Mesendoderm (in vitro differentiated cells): Measurements from ENCODE around the gene OR13C9.
A peak's percentile ranks its signal among the peaks of the same experiment; 100 is the strongest.
"Not testable (repeated sequence)": the region's sequence is repeated elsewhere in the genome, so short reads cannot be mapped to it uniquely, and the experiment has no call there.

Experiments used
- DNase-seq: peaks from one replicate; pipeline ENCODE4 v3.0.0; 2013
- H2AK5ac ChIP-seq: 2 replicates; pipeline ENCODE4 v1.6.1; 2013; ENCODE audit warnings: low read length, inconsistent platforms
- H2BK120ac ChIP-seq: 2 replicates; pipeline ENCODE4 v1.6.1; 2013; ENCODE audit warnings: low read depth, mild to moderate bottlenecking, low read length, moderate library complexity, mixed read lengths
- H2BK15ac ChIP-seq: replicated peaks from 2 replicates; pipeline ENCODE4 v1.6.1; 2013; ENCODE audit warnings: low read depth, mild to moderate bottlenecking, moderate library complexity
- H2BK5ac ChIP-seq: 2 replicates; pipeline ENCODE4 v1.6.1; 2013; ENCODE audit warnings: low read length, inconsistent platforms
- H3K18ac ChIP-seq: 2 replicates; pipeline ENCODE4 v1.6.1; 2013; ENCODE audit warnings: mild to moderate bottlenecking, low read length, mixed read lengths
- H3K23ac ChIP-seq: one replicate; pipeline ENCODE4 v1.6.1; 2013; ENCODE audit warnings: low read length
- H3K27ac ChIP-seq: 2 replicates; pipeline ENCODE4 v1.5.1; 2013; ENCODE audit warnings: low read depth, mild to moderate bottlenecking, inconsistent platforms, low read length, moderate library complexity
- H3K27me3 ChIP-seq: 2 replicates; pipeline ENCODE4 v1.6.1; 2013; ENCODE audit warnings: low read length, control low read depth, mild to moderate bottlenecking, inconsistent platforms; ENCODE audit not compliant: insufficient read depth, poor library complexity
- H3K36me3 ChIP-seq: 2 replicates; pipeline ENCODE4 v1.6.1; 2013; ENCODE audit warnings: low read length, inconsistent platforms; ENCODE audit not compliant: control insufficient read depth, insufficient read depth
- H3K4ac ChIP-seq: one replicate; pipeline ENCODE4 v1.6.1; 2013; ENCODE audit warnings: low read depth, mild to moderate bottlenecking, low read length, moderate library complexity
- H3K4me1 ChIP-seq: 2 replicates; pipeline ENCODE4 v1.6.1; 2013; ENCODE audit warnings: low read depth, low read length, inconsistent platforms; ENCODE audit not compliant: control insufficient read depth
- H3K4me2 ChIP-seq: 2 replicates; pipeline ENCODE4 v1.6.1; 2013; ENCODE audit warnings: low read length
- H3K4me3 ChIP-seq: 2 replicates; pipeline ENCODE4 v1.5.1; 2013; ENCODE audit warnings: mild to moderate bottlenecking, low read length
- H3K56ac ChIP-seq: one replicate; pipeline ENCODE4 v1.6.1; 2013; ENCODE audit warnings: low read length
- H3K79me1 ChIP-seq: 2 replicates; pipeline ENCODE4 v1.6.1; 2013; ENCODE audit warnings: low read length, inconsistent platforms
- H3K79me2 ChIP-seq: 2 replicates; pipeline ENCODE4 v1.6.1; 2013; ENCODE audit warnings: mild to moderate bottlenecking, low read length; ENCODE audit not compliant: control insufficient read depth, insufficient read depth
- H3K9ac ChIP-seq: 2 replicates; pipeline ENCODE4 v1.6.1; 2013; ENCODE audit warnings: low read length, inconsistent platforms
- H4K5ac ChIP-seq: one replicate; pipeline ENCODE4 v1.6.1; 2013; ENCODE audit warnings: low read length
- H4K8ac ChIP-seq: one replicate; pipeline ENCODE4 v1.6.1; 2013; ENCODE audit warnings: low read depth, mild to moderate bottlenecking, control low read depth, low read length, moderate library complexity
- WGBS: extraction: QIAGEN DNeasy Blood & Tissue Kit; methylation state at CpG from one replicate; pipeline ENCODE4 v1.1.7; 2013; ENCODE audit warnings: low lambda C conversion rate, missing lambda C conversion rate; ENCODE audit not compliant: insufficient coverage; ENCODE audit errors: extremely low coverage; 5-methylcytosine and 5-hydroxymethylcytosine counted together

OR13C9 gene

GRCh38 chr9:104611213-104611612, 6.8 kb downstream of the OR13C9 start:
- Histone ChIP-seq H2AK5ac (no peak overlapping the region), H3K79me1 (no peaks in the 10 kb centered on the region), H3K4ac (no peak overlapping the region), H3K56ac (no peak overlapping the region), H3K23ac (no peak overlapping the region), H3K4me1 (no peaks in the 10 kb centered on the region), H3K79me2 (no peaks in the 10 kb centered on the region), H3K9ac (no peak overlapping the region), H2BK5ac (no peak overlapping the region), H3K4me3 (no peak overlapping the region), H2BK120ac (no peak overlapping the region), H3K27ac (no peak overlapping the region), H3K4me2 (no peak overlapping the region), H3K27me3 (no peaks in the 10 kb centered on the region), H4K5ac (no peak overlapping the region), H3K18ac (no peak overlapping the region), H4K8ac (no peak overlapping the region), H2BK15ac (no peak overlapping the region), H3K36me3 (no peaks in the 10 kb centered on the region)
- no peak for DNase-seq
- no CpG with 5 or more reads among the region's 2 CpGs for WGBS

GRCh38 chr9:104608336-104608735, 9.7 kb downstream of the OR13C9 start:
- Histone ChIP-seq H3K56ac (no peak overlapping the region), H2BK15ac (no peak overlapping the region), H4K8ac (no peak overlapping the region), H2BK5ac (no peak overlapping the region), H2BK120ac (no peak overlapping the region), H3K23ac (no peak overlapping the region), H4K5ac (no peak overlapping the region), H3K18ac (no peak overlapping the region), H3K36me3 (no peaks in the 10 kb centered on the region), H2AK5ac (no peak overlapping the region), H3K79me2 (no peaks in the 10 kb centered on the region), H3K4me2 (no peak overlapping the region), H3K9ac (no peak overlapping the region), H3K4me3 (no peak overlapping the region), H3K27ac (no peak overlapping the region), H3K27me3 (no peaks in the 10 kb centered on the region), H3K79me1 (no peaks in the 10 kb centered on the region), H3K4ac (no peak overlapping the region), H3K4me1 (no peaks in the 10 kb centered on the region)
- WGBS, result no CpG with 5 or more reads among the region's 1 CpG
- peak; percentile 10 for DNase-seq

- no CpG with 5 or more reads among the region's 2 CpGs for WGBS
- H3K27me3 ChIP-seq, result no peaks in the 10 kb centered on the region
Observed at GRCh38 chr9:104606152-104606551, 11.9 kb downstream of the OR13C9 start.

GRCh38 chr9:104605527-104605926, 12.5 kb downstream of the OR13C9 start, which contains the start of gene OR13C2:
OR13C2 (minus strand) TSS chr9:104605627; CDS start chr9:104605627, 0 bp downstream.
- not testable (repeated sequence) for H3K27ac ChIP-seq, H3K4me2 ChIP-seq, H3K36me3 ChIP-seq, H3K4me3 ChIP-seq, H3K9ac ChIP-seq, H3K79me2 ChIP-seq, H2BK5ac ChIP-seq, H3K4ac ChIP-seq, H2BK15ac ChIP-seq, H3K18ac ChIP-seq, H3K4me1 ChIP-seq, H3K23ac ChIP-seq, H3K79me1 ChIP-seq, DNase-seq, H3K27me3 ChIP-seq, H4K8ac ChIP-seq, H2AK5ac ChIP-seq, H2BK120ac ChIP-seq, H4K5ac ChIP-seq, H3K56ac ChIP-seq
- WGBS, result no CpG with 5 or more reads among the region's 1 CpG

More at GRCh38 chr9:104606152-104606551, 11.9 kb downstream of the OR13C9 start:
- Histone ChIP-seq H3K56ac (no peak overlapping the region), H3K9ac (no peak overlapping the region), H3K79me1 (no peaks in the 10 kb centered on the region), H3K4me2 (no peak overlapping the region), H2BK15ac (no peak overlapping the region), H3K4ac (no peak overlapping the region), H3K18ac (no peak overlapping the region), H3K79me2 (no peaks in the 10 kb centered on the region), H3K23ac (no peak overlapping the region), H2BK120ac (no peak overlapping the region), H2AK5ac (no peak overlapping the region), H3K4me1 (no peaks in the 10 kb centered on the region), H3K36me3 (no peaks in the 10 kb centered on the region), H3K4me3 (no peak overlapping the region), H3K27ac (no peak overlapping the region), H2BK5ac (no peak overlapping the region), H4K8ac (no peak overlapping the region), H4K5ac (no peak overlapping the region)
- no peak for DNase-seq

- Histone ChIP-seq H3K79me1 (no peaks in the 10 kb centered on the region), H2BK120ac (no peak overlapping the region), H2AK5ac (no peak overlapping the region), H3K4ac (no peak overlapping the region), H3K23ac (no peak overlapping the region), H3K27me3 (no peaks in the 10 kb centered on the region), H4K8ac (no peak overlapping the region), H3K4me3 (no peak overlapping the region), H3K56ac (no peak overlapping the region), H3K9ac (no peak overlapping the region), H3K4me2 (no peak overlapping the region), H3K36me3 (no peaks in the 10 kb centered on the region), H2BK5ac (no peak overlapping the region), H4K5ac (no peak overlapping the region), H3K4me1 (no peaks in the 10 kb centered on the region), H3K27ac (no peak overlapping the region), H3K18ac (no peak overlapping the region), H3K79me2 (no peaks in the 10 kb centered on the region), H2BK15ac (no peak overlapping the region)
- DNase-seq, result no peak
- no CpG with 5 or more reads among the region's 3 CpGs for WGBS
Observed at GRCh38 chr9:104604801-104605200, 13.2 kb downstream of the OR13C9 start.

- not testable (repeated sequence) for H3K56ac ChIP-seq, H3K79me1 ChIP-seq, H3K27me3 ChIP-seq
Observed at GRCh38 chr9:104599313-104599712, 18.7 kb downstream of the OR13C9 start, which contains the start of gene OR13C5. OR13C5 (minus strand) TSS chr9:104599413; CDS start chr9:104599413, 0 bp downstream.

More at GRCh38 chr9:104599313-104599712, 18.7 kb downstream of the OR13C9 start, which contains the start of gene OR13C5:
- not testable (repeated sequence) for H4K5ac ChIP-seq, H3K36me3 ChIP-seq, H4K8ac ChIP-seq, H3K4me1 ChIP-seq, H2BK15ac ChIP-seq, H2BK120ac ChIP-seq, H3K9ac ChIP-seq, H2AK5ac ChIP-seq, H3K27ac ChIP-seq, H3K4me2 ChIP-seq, H3K23ac ChIP-seq, H2BK5ac ChIP-seq, H3K4ac ChIP-seq, H3K4me3 ChIP-seq, H3K18ac ChIP-seq, H3K79me2 ChIP-seq, DNase-seq
